CD4-positive, alpha-beta T cell (primary cell): ENCODE data around the gene CLPSL2. TPM values are rescaled to one million over a fixed set of nuclear protein-coding genes. Genes with fewer than 3 reads are reported as not detected.

Experiments used
- ATAC-seq: fragments of 200-7000 bp; cut with Tn5 transposase; one replicate; pipeline ENCODE4 v1.10.0; 2022; ENCODE audit warnings: mild to moderate bottlenecking; ENCODE audit not compliant: poor library complexity
- CTCF ChIA-PET: fragments of 350-600 bp; sonication (Branson Sonifier 250); formaldehyde crosslinking; loops from one replicate; lab custom pipeline; 2021; ENCODE audit warnings: antibody characterized with exemption, inconsistent platforms; lab: Charles Lee
- POLR2A ChIA-PET: fragments of 350-600 bp; sonication (Branson Sonifier 250); formaldehyde crosslinking; loops from one replicate; lab custom pipeline; 2021; ENCODE audit warnings: antibody characterized with exemption, inconsistent platforms; lab: Charles Lee
- DNase-seq, 14 experiments: peaks; one replicate each; pipeline ENCODE4 v3.0.0-alpha.2; 2013 to 2020; ENCODE audit warnings: mixed read lengths in 2 of 14
- H3K27ac ChIP-seq, 2 donors: one replicate each; pipeline versions ENCODE4 v1.5.1 to v1.7.0; 2013; ENCODE audit warnings: low read length in 2 of 2, low read depth in 1 of 2, mild to moderate bottlenecking in 1 of 2
- H3K27me3 ChIP-seq, 2 experiments: 1 replicate in 1 of 2; 2 replicates in 1 of 2; pipeline versions ENCODE4 v1.6.1 to v1.7.0; 2013; ENCODE audit warnings: low read length in 2 of 2, control low read depth in 1 of 2, mild to moderate bottlenecking in 1 of 2, moderate library complexity in 1 of 2; ENCODE audit not compliant: insufficient read depth in 2 of 2, control insufficient read depth in 1 of 2
- H3K36me3 ChIP-seq: one replicate; pipeline ENCODE4 v1.6.1; 2013; ENCODE audit warnings: low read length, control low read depth; ENCODE audit not compliant: insufficient read depth
- H3K4me1 ChIP-seq: one replicate; pipeline ENCODE4 v1.6.1; 2013; ENCODE audit warnings: low read length, control low read depth; ENCODE audit not compliant: insufficient read depth
- H3K4me3 ChIP-seq: one replicate; pipeline ENCODE4 v1.5.1; 2013; ENCODE audit warnings: mild to moderate bottlenecking, low read length, moderate library complexity
- H3K9me3 ChIP-seq, 2 experiments: 1 replicate in 1 of 2; 2 replicates in 1 of 2; pipeline versions ENCODE4 v1.6.1 to v1.7.0; 2013; ENCODE audit warnings: low read length in 2 of 2, mild to moderate bottlenecking in 2 of 2, control low read depth in 1 of 2, moderate library complexity in 1 of 2; ENCODE audit not compliant: control insufficient read depth in 1 of 2, insufficient read depth in 1 of 2
- H3K27ac Mint-ChIP-seq: one replicate; pipeline ENCODE4 v1.8.0; 2020; ENCODE audit warnings: mixed read lengths
- H3K27me3 Mint-ChIP-seq: one replicate; pipeline ENCODE4 v1.8.0; 2021; ENCODE audit warnings: mixed read lengths
- H3K36me3 Mint-ChIP-seq: one replicate; pipeline ENCODE4 v1.8.0; 2021; ENCODE audit warnings: low read depth, mixed read lengths
- H3K4me1 Mint-ChIP-seq: one replicate; pipeline ENCODE4 v1.8.0; 2021; ENCODE audit warnings: low read depth, mixed read lengths
- H3K4me3 Mint-ChIP-seq: one replicate; pipeline ENCODE4 v1.8.0; 2020; ENCODE audit warnings: mild to moderate bottlenecking, mixed read lengths
- H3K9me3 Mint-ChIP-seq: one replicate; pipeline ENCODE4 v1.8.0; 2020; ENCODE audit warnings: mixed read lengths
- intact Hi-C, 2 experiments: fragments of 100-400 bp; cut with DNase I in 1 of 2; cut with micrococcal nuclease in 1 of 2; formaldehyde crosslinking; loops; one replicate each; pipeline versions ENCODE4 v1.15.1 to v1.9.0; 2023 to 2025; cut with DNase I, micrococcal nuclease
- total RNA-seq, 174 experiments: library from RNA in 2 of 174; stranded (reverse) in 2 of 174; gene quantifications; one replicate each; pipeline ENCODE4 v1.2.3 and lab custom pipeline; 2021 to 2026
- TF ChIP-seq, protein P1 (sequence below): fragments of 200-600 bp; IDR thresholded peaks from one replicate; pipeline ENCODE4 v1.8.0; 2022; ENCODE audit warnings: antibody characterized with exemption, mild to moderate bottlenecking

The CLPSL2 gene
- total RNA-seq, 2 experiments from 2014 or later: not detected

- TF ChIP-seq, protein P1, sequence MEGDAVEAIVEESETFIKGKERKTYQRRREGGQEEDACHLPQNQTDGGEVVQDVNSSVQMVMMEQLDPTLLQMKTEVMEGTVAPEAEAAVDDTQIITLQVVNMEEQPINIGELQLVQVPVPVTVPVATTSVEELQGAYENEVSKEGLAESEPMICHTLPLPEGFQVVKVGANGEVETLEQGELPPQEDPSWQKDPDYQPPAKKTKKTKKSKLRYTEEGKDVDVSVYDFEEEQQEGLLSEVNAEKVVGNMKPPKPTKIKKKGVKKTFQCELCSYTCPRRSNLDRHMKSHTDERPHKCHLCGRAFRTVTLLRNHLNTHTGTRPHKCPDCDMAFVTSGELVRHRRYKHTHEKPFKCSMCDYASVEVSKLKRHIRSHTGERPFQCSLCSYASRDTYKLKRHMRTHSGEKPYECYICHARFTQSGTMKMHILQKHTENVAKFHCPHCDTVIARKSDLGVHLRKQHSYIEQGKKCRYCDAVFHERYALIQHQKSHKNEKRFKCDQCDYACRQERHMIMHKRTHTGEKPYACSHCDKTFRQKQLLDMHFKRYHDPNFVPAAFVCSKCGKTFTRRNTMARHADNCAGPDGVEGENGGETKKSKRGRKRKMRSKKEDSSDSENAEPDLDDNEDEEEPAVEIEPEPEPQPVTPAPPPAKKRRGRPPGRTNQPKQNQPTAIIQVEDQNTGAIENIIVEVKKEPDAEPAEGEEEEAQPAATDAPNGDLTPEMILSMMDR: no peak
- POLR2A ChIA-PET: no interaction called here
- Histone ChIP-seq H3K36me3 (no peaks in the 10 kb centered on the region), H3K9me3 (peaks cover 4 to 5% of the 10 kb centered on the region in 2 experiments), H3K27me3 (no peaks in the 10 kb centered on the region), H3K4me1 (no peaks in the 10 kb centered on the region), H3K4me3 (no peak overlapping the region), H3K27ac (no peak overlapping the region)
- no peak overlapping the region for H3K27ac Mint-ChIP-seq
- H3K27me3 Mint-ChIP-seq: no peaks in the 10 kb centered on the region
- DNase-seq (no peak), ATAC-seq (no peak)
- no peaks in the 10 kb centered on the region for H3K36me3 Mint-ChIP-seq
- CTCF ChIA-PET: no interaction called here
- intact Hi-C loops: no loop called here
- H3K4me1 Mint-ChIP-seq: no peaks in the 10 kb centered on the region
- no peak overlapping the region for H3K4me3 Mint-ChIP-seq
- peaks cover 5% of the 10 kb centered on the region for H3K9me3 Mint-ChIP-seq
These were observed 29.9 kb upstream of the CLPSL2 start for GRCh38 chr6:35746516-35746915.

GRCh38 chr6:35747877-35748276 lies 28.5 kb upstream of the CLPSL2 start:
- no peak for DNase-seq
- Mint-ChIP-seq H3K36me3 (no peaks in the 10 kb centered on the region), H3K27ac (no peak overlapping the region), H3K9me3 (peaks cover 5% of the 10 kb centered on the region), H3K27me3 (no peaks in the 10 kb centered on the region), H3K4me3 (no peak overlapping the region), H3K4me1 (no peaks in the 10 kb centered on the region)
- H3K4me3 ChIP-seq: no peak overlapping the region
- TF ChIP-seq, protein P1: no peak
- H3K27ac ChIP-seq: no peak overlapping the region
- CTCF ChIA-PET: no interaction called here
- POLR2A ChIA-PET: no interaction called here
- no peaks in the 10 kb centered on the region for H3K27me3 ChIP-seq
- peaks cover 4 to 5% of the 10 kb centered on the region in 2 experiments for H3K9me3 ChIP-seq
- ATAC-seq: no peak
- H3K4me1 ChIP-seq: no peaks in the 10 kb centered on the region
- intact Hi-C loops: no loop called here
- no peaks in the 10 kb centered on the region for H3K36me3 ChIP-seq

- H3K4me3 ChIP-seq: no peak overlapping the region
- Mint-ChIP-seq H3K9me3 (peaks cover 5% of the 10 kb centered on the region), H3K4me1 (no peaks in the 10 kb centered on the region), H3K27ac (no peak overlapping the region), H3K27me3 (no peaks in the 10 kb centered on the region), H3K4me3 (no peak overlapping the region), H3K36me3 (no peaks in the 10 kb centered on the region)
- peaks cover 3% of the 10 kb centered on the region for H3K4me1 ChIP-seq
- H3K9me3 ChIP-seq: peaks cover 4 to 5% of the 10 kb centered on the region in 2 experiments
- TF ChIP-seq, protein P1: no peak
- H3K27ac ChIP-seq: no peak overlapping the region
- ATAC-seq (no peak), DNase-seq (no peak)
- POLR2A ChIA-PET: no interaction called here
- no peaks in the 10 kb centered on the region for H3K27me3 ChIP-seq
- intact Hi-C loops: no loop called here
- CTCF ChIA-PET: no interaction called here
- no peaks in the 10 kb centered on the region for H3K36me3 ChIP-seq
These were observed 25.8 kb upstream of the CLPSL2 start for GRCh38 chr6:35750557-35750956.
